Measurements from ENCODE around the gene FAM184B.

DNA sequence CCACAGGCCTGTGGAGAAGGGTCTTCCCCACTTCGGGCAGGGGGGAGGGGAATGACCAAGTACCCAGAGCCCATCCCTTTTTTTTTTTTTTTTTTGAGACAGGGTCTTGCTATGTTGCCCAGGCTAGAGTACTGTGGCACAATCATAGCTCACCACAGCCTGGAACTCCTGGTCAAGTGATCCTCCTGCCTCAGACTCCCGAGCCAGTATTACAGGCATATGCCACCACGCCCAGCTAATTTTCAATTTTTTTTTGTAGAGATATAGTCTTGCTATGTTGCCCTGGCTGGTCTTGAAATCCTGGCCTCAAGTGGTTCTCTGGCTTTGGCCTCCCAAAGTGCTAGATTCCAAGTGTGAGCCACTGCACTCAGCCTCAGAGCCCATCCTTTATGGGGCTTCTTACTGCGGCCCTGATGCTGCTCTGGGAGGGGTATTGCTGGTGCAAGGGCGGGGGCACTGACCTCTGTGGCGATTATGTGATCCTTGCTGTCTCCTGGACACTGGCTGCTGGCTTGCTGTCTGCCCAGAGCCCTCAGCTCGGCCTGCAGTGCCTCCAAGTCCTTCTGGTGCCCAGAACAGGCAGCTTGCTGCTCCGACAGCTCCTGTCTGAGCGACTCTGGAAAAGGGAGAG lies 134.1 kb downstream of the FAM184B start:
- TF ChIP-seq EZH2phosphoT487 (IDR thresholded peaks at IDR 0.05; ENCODE audit: insufficient read depth, low read depth) (no peak), EZH2 (IDR thresholded peaks at IDR 0.05; ENCODE audit: insufficient read depth, poor library complexity, severe bottlenecking) (no peak)

Measured in GM23248 (cell line).